ENCODE results near the gene LRRC32.

LRRC32 gene, protein sequence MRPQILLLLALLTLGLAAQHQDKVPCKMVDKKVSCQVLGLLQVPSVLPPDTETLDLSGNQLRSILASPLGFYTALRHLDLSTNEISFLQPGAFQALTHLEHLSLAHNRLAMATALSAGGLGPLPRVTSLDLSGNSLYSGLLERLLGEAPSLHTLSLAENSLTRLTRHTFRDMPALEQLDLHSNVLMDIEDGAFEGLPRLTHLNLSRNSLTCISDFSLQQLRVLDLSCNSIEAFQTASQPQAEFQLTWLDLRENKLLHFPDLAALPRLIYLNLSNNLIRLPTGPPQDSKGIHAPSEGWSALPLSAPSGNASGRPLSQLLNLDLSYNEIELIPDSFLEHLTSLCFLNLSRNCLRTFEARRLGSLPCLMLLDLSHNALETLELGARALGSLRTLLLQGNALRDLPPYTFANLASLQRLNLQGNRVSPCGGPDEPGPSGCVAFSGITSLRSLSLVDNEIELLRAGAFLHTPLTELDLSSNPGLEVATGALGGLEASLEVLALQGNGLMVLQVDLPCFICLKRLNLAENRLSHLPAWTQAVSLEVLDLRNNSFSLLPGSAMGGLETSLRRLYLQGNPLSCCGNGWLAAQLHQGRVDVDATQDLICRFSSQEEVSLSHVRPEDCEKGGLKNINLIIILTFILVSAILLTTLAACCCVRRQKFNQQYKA

DNA sequence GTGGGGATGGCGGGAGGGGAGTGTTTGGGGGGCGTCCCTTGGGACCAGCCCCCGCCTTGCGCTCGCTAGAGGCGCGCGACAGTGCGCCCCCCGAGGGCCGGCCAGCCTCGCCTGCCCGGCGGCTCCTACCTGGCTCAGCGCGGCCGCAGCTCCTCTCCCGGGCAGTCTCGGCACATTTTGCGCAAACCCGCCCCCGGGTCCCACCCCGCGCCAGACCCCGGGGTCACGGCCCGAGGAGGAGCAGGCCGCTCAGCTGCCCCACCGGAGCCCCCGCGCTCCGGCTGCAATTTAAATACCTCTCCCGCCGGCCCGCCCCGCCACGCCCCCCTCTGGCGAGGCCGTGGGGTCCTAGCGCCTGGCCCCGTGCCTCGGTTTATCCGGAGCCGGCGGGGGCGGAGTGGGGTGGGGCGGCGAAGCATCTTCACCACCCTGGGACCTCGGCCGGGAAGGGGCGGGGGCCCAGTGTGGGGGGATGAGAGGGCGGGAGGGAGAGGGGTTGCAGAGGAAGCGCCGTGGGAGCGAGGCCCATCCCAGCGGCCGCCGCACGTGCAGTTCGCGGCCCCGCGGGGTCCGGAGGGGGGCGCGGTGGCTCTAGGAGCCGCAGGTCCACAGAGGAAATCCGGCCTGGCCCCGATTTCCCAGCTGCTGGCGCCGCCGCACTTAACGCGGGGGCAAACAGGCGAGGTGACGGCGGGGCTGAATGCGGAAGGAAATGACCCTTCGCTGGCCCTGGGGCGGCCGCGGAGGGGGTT, at the start of gene LRRC32:
LRRC32 (minus strand) TSS at position 263 of the 752 bp plus-strand sequence. CDS start 4,793 bp downstream, outside the sequence.
- DNase-seq, result peak; percentile 74

DNA sequence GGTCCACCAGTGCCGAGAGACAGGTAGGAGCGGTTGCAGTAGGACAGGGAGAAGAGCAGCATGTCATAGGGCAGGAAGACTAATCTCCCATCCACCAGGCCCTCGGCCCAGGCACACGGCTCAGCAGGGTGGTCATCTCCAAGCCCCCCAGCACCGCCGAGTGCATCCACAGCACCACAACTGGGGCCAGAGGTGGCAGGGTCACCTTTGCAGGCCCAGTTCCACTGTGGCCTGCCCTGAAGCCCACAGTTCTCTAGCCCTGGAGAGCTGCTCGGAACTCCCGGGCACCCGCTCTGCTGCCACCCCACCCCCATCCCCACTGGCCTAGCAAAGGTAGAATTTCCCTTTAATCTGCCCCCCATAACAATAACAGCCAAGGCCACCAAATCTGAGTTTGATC, 49.1 kb upstream of the LRRC32 start:
- DNase-seq, result no peak

DNA sequence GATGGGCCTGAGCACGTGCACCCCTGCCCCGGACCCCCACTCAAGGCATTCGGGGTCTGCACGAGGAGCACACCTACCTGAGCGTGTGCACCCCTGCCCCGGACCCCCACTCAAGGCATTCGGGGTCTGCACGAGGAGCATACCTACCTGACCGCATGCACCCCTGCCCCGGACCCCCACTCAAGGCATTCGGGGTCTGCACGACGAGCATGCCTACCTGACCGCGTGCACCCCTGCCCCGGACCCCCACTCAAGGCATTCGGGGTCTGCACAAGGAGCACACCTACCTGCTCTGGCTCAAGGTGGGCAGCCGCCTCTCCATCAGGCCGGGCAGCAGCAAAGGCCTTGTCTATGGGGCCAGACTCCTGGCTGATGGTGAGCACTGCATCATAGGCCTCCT, 48.7 kb upstream of the LRRC32 start:
- DNase-seq, result no peak

DNA sequence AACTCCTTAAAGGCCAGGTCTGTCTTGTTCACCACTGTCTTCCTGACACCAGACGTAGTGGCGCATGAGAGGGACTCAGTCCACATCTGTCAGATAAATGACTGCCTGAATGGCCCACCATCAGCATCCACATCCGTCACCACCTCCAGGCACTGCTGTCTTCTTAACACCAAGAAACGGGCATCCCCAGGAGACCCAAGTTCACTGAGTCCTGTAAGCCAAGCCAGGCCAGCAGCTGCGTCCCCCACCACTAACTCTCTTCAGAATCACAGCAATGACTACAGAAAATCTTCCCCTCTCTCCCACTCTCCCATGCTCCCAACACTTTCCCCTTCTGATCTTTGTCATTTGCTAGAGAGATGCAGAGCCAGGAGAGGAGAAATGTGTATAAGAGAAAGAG, 47.3 kb upstream of the LRRC32 start:
- DNase-seq, result no peak

DNA sequence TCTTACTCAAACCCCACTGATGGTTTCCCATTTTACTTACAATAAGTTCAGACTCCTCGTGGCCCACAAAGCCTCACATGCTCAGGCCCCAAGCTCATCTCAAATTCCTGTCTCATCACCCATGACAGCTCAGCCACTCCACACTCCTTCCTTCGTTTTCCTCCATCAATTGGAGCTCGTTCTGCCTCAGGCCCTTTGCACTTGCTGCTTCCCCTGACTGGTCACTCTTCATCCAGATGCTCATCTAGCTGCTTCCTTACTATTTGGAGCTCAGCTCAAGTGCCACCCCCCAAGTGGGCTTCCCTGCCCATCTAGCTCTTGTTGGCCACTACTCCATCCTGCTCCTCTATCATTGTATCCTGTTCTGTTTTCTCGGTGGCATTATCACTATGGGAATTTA, 46.8 kb upstream of the LRRC32 start:
- no peak for DNase-seq

DNA sequence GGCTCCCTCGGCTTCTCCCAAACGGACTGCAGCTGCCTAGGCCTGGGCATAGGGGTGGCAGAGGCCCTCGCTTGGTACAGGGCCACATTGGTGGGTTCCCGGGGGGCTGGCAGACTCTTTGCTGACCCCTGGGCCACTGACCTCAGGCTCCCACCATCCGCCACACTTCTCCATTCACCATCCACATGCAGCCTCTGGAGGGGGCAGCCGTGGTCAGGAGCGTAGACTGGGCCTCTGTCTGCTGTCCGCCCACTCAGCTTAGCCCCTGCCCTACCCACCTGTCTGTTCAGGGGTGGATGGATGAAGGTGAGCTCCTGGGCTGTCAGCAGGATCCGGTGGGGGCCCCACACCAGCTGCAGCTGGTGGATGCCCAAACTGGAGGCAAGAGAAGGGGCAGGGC, 45.7 kb upstream of the LRRC32 start:
- DNase-seq, result no peak

DNA sequence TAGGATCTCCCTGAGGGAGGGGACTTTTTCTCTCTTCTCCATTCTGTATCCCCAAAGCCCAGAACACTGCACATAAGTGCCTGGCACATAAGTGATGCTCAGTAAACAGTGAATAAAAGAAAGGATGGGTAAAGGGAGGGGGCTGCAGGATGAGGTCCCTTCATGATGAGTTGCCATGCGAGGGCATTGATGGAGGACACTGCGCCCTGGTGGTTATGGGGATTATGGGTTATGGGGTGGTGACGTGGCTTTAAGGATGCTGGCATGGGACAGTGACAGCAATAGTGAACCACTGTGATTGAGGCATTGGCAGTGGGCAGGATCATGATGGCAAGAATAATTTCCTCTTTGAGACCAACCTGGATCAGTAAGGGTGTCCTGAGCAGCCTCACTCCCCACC, 43.9 kb upstream of the LRRC32 start:
- no peak for DNase-seq

DNA sequence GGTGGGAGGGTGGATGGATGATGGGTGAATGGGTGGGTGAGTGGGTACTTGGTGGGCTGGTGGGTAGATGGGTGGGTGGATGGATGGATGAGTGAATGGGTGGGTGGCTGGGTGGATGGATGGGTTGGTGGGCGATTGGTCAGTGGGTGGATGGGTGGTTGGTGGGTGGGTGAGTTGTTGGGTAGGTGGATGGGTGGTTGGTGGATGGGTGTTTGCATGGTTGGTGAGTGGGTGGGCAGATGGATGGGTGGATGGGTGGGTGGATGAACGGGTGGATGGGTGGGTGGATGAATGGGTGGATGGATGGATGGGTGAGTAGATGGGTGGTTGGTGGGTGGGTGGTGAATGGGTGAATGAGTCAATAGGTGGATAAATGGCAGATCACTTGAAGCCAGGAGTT, 43.0 kb upstream of the LRRC32 start:
- no peak for DNase-seq

DNA sequence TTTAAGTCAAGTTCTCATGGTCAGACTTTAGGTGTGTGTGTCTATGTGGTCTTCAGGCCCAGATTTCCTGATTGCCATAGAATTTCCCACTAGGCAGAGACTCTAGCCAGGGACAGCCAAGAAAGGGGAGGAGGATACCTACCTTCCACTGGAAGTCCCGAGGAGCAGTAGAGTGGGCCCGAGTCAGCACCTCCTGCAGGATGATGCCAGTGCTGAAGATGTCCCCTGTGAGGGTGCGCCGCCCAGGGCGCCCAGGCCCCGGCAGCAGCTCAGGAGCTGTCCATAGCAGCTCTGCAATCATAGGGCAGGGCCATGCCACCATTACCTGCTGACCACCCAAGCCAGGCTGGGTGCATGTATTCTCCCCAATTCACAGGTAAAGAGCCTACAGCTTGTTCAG, 41.6 kb upstream of the LRRC32 start:
- DNase-seq, result no peak

DNA sequence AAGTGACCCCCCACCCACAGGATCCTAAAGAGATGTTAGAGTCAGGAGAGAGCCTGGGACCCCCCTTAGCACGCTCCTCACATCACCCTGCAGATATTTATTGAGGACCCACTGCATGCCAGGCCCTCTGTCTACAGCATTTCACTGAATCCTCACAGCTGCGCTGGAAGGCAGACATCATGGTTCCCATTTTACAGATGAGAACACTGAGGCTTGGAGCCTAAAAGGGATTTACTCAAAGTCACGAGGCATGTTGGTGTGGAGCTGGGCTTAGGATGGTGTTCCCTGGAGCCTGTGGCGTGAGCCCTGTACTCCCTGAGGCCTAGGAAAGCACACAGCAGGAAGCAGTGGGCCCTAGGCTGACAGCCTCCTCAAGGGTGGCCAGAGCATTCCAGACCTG, 39.2 kb upstream of the LRRC32 start:
- DNase-seq, result no peak

DNA sequence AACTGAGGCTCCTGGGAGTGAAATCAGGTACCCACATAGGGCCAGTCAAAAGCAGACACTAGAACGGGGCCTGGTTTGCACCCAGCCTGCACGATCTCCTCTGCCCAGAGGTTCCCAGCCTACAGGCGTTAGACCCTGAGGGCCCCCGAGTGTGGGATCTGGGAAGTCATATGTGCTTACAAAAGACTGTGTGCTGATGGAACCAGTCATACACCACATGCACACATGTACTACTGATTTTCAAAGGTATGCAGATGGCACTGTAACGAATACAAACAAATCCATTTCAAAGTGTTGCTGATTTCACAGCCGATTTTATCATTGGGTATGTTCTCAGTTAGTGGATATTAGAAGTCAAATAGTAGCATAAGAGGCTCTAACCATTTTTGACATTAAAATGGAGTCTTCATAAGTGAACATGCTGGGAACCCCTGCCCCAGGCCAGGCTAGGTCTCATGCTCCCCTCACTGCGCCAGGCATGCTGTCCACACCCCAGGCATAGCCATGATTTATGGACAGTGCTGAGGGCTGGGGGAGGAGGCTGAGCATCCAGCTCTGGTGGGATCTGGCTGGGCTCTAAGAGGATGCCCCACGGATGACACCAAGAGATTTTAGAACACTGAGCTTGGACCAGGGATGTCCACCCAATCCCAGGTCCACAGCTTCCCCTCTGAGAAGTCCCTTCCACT, 38.6 kb upstream of the LRRC32 start:
- DNase-seq, result no peak

DNA sequence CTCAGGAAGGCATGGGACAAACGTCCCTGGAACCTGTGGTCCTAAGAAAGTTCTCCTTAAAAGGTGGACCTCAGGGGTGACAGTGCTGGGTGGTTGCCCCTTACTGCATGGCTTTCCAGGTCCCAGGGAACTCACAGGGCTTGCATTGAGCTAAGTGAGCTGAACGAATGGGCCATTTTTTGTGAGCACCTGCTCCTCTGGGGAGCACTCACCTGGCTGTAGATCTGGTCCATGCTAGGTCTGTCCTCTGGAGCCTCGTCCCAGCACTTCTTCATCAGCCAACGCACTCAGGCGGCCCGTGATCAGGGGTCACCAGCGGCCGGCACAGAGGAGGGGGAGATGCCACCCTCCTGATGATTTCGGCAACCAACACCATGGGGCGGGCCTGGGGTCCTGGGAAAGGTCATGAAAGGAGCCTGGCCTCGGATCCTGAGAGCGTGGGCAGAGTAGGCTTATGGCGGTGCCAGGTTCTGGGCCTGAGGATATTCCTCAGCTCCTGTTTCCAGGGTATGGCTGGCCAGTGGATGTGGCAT, 36.8 kb upstream of the LRRC32 start:
- peak; percentile 45 for DNase-seq

DNA sequence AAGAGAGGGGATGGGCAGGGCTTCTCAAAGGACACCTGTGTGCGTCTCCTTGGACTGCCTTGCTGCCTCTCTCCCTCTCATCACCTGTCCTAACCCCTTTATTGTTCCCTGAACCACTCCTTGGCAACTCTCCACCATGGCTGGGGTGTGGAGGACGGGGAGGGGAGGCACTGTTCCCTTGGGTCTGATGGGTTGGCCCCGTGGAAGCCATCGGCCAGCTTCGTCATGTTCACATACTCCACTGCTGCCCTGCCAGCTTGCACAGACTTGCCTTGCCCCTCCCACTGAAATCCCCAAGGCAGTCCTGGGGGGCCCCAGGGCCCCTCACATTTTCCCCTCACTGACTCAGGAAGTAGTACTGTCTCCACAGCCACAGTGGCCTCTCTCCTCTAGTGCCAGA, 36.1 kb upstream of the LRRC32 start:
- no peak for DNase-seq

DNA sequence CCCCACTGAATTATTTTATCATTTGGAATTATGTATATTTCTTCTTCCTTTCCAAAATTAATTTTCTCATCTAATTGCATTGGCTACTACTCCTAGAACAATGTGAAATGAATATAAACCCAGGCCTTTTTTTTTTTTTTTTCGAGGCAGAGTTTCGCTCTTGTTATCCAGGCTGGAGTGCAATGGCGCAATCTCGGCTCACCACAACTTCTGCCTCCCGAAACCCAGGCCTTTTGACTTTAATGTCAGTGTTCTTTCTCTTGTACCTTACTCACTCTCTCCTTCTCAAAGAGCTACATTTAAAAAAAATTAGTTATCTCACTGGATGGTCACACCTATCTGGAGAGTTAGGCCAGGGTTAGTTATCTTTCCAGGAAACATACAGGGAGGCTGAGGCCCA, 35.3 kb upstream of the LRRC32 start:
- DNase-seq, result no peak

DNA sequence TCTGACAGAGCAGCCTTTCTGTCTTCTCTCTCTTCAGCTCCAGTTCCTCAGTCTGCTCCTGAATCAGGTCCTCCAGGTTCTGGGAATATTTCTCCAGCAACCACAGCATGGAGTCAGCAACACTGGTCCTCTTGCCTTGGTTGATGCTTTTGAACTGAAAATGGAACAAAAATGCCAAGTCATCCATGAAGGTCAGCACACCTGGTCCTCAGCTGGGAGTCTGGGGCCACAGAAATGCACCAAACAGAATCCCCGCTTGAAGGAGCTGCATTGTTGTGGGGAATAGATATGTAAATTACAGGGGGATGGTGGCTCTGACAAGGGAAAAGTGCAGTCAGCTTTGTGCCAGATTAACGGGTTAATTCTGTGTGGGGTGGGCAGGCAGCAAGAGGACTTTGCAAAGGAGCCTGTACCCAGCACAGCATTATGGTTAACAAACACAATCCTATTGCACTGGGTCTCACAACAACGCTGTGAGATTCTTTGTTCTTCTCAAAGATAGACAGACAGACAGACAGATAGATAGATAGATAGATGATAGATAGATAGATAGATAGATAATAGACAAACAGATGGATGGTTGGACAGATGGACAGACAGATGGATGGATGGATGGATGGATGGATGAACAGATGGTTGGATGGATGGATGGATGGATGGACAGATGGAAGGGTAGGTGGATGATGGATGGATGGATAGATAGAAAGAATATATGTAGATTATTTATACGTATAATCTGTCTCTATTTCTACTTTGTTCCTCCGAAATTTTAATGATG, 33.8 kb upstream of the LRRC32 start:
- no peak for DNase-seq

DNA sequence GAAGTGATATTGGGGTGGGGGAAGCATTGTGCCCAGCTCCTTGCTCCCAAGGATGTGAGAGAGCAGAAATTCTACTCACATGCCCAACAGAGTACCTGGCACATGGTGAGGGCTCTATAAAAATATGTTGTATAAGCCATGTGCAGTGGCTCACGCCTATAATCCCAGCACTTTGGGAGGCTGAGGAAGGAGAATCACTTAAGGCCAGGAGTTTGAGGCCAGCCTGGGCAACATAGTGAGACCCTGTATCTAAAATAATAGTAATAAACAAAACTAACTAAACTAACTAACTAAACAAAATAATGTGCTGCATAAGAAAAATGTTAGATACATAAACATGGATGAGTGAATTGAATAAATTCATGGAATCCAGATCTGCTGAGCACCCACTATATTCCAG, 33.2 kb upstream of the LRRC32 start:
- DNase-seq, result no peak

DNA sequence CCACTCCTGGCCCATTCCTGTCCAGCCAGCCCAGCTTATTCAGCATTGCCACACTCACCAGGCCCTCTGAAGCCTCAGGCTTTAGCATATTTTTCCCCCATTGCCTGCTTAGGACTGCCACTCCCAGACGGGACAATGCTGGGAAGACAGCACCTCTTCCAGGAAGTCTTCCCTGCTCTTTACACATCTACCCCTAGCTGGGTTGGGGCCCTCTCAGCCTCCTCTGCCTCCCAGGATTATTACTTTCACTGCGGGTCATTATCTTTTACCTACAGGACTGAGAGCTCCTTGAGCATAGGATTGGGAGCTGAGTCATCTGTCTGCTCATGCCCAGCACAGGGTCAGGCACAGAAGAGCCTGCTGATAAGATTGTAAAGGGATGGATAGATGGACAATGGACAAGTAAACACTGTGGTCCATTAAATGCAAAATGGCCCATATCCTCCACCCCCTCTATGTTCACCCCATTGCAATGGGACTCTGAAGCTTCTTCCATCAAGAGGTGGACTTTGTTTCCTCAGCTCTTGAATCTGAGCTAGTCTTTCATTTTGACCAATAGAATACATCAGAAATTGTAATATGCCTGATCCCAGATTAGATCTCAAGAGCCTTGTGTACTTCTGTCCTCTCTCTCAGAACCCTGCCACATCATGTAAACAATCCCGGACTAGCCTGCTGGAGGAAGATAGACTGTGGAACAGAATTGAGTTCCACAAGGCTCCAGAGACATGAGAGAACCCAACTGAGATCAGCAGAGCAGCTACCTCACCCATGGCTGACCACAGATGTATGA, 32.0 kb upstream of the LRRC32 start:
- no peak for DNase-seq

DNA sequence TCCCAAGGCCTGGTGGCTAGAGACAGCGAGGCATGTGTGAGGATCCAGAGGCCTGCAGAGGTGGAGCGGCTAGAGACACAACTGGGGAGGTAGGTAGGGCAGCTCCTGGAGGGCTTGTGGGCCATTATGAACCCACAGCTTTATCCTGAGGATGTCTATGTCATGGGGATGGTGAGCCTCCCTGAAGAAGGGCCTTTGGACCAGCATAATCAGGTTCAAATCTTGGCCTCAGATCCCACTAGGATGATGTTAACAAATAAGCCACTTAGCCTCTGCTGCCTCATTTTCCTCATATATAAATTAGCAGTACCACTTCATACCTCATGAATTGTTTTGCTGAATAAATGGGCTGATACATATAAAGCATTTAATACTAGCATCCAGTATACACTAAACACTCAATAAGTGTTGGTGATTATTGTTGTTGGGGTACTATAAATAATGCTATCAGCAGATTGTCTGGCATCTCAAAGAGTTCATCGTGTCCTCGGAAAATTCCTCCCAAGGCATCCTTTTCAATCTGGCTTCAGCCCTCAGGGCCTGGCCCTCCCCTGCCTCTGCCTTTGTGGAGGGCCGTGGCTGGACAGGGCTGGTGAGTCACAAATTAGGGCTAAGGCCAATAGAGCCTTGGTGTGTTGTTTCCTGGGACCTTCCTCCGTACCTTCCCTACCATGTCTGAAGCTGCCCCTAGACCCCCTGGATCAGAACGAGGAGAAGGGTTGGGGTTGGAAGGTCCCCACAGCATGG, 30.9 kb upstream of the LRRC32 start:
- DNase-seq, result peak; percentile 92

DNA sequence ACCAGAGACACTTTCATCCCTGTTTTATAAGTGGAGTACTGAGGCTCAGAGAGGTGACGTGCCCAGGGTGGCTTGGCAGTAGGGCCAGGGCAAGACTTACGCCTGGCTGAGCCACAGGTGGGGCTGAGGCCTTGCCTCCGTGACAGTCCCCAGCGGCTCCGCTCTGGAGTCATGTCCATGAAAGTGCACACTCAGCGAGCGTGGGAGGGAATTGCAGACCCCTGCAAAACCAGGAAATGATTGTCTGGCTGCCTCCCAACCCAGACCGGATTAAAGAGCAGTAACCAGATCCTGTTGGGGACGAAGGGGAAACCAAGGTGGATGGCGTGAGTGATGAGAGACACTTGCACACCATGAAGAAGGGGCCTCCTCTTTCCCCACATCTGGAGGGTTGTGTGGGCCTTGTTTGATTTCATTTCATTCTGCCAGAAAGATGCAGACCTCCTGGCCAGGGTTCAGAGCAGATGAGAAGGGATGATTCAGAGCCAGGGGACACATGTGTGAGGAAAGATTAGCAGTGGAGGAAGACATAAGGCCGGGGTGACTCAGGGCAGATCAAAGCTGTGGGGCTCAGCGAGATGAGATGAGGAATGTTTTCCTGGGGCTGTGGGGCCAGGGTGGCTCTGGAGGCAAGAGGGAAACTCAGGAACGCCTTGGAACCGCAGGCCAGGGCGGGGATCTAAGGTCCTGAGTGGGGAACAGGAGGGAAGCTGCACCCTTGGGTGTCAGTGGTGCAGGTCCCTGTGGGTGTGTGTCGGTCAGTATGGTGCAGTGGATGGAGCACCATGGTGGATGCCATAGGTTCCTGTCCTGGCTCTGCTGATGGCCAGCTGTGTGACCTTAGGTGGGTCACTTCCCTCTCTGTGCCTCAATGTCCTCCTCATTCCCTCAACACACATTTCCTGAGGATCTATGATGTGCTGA, 29.9 kb upstream of the LRRC32 start:
- peak; percentile 92 for DNase-seq

Measured in islet precursor cell (in vitro differentiated cells).